ENCODE data around the gene TRMO.

The TRMO gene

GRCh38 chr9:97908705-97909104 is 13.6 kb downstream of the TRMO start:
- ChIA-PET CTCF (interaction anchor here (0.9 to 8.8 kb wide), 6 partner anchors 8 to 203 kb away, joined by 3 to 71 read pairs (median 3); partner anchors contain the start of gene TRMO), POLR2A (interaction anchor here (0.5 kb wide), 1 partner anchor 23 kb away, joined by 3 read pairs; no protein-coding TSS in a partner anchor)
- no peak for DNase-seq (ENCODE audit: low read depth, low spot score)
- no peak for TF ChIP-seq CTCF (IDR thresholded peaks at IDR 0.05; ENCODE audit: insufficient read depth, low read length, missing control alignments)
- no peak overlapping the region for H3K4me3 ChIP-seq (ENCODE audit: low read depth, low read length)

GRCh38 chr9:97907632-97908031 is 14.7 kb downstream of the TRMO start:
- H3K4me3 ChIP-seq (ENCODE audit: low read depth, low read length): no peak overlapping the region
- CTCF ChIA-PET: interaction anchor here (8.8 kb wide), 1 partner anchor 7 kb away, joined by 71 read pairs; no protein-coding TSS in a partner anchor
- TF ChIP-seq CTCF (IDR thresholded peaks at IDR 0.05; ENCODE audit: insufficient read depth, low read length, missing control alignments): no peak

GRCh38 chr9:97907046-97907445 is 15.3 kb downstream of the TRMO start:
- no peak overlapping the region for H3K4me3 ChIP-seq (ENCODE audit: low read depth, low read length)
- no peak for TF ChIP-seq CTCF (IDR thresholded peaks at IDR 0.05; ENCODE audit: insufficient read depth, low read length, missing control alignments)
- POLR2A ChIA-PET: no interaction called here
- DNase-seq (ENCODE audit: low read depth, low spot score): no peak
- CTCF ChIA-PET: interaction anchor here (0.9 to 1.8 kb wide), 2 partner anchors 17 to 198 kb away, joined by 3 to 10 read pairs; no protein-coding TSS in a partner anchor

More at GRCh38 chr9:97907632-97908031, 14.7 kb downstream of the TRMO start:
- no peak for DNase-seq (ENCODE audit: low read depth, low spot score)
- POLR2A ChIA-PET: no interaction called here

GRCh38 chr9:97906236-97906831 is 16.0 kb downstream of the TRMO start:
- no peak overlapping the region for H3K4me3 ChIP-seq (ENCODE audit: low read depth, low read length)
- DNase-seq (ENCODE audit: low read depth, low spot score): no peak
- CTCF ChIA-PET: interaction anchor here (0.8 to 1.8 kb wide), 4 partner anchors 16 to 198 kb away, joined by 3 to 10 read pairs (median 3); partner anchors contain the start of gene TRMO
- POLR2A ChIA-PET: no interaction called here
- no peak for TF ChIP-seq CTCF (IDR thresholded peaks at IDR 0.05; ENCODE audit: insufficient read depth, low read length, missing control alignments)

- DNase-seq (ENCODE audit: low read depth, low spot score): no peak
- no peak overlapping the region for H3K4me3 ChIP-seq (ENCODE audit: low read depth, low read length)
- POLR2A ChIA-PET: no interaction called here
- no peak for TF ChIP-seq CTCF (IDR thresholded peaks at IDR 0.05; ENCODE audit: insufficient read depth, low read length, missing control alignments)
- CTCF ChIA-PET: interaction anchor here (1.1 to 1.8 kb wide), 6 partner anchors 9 to 200 kb away, joined by 3 to 10 read pairs (median 3); no protein-coding TSS in a partner anchor
These were observed 17.1 kb downstream of the TRMO start for GRCh38 chr9:97905228-97905627.

GRCh38 chr9:97904725-97905124 is 17.6 kb downstream of the TRMO start:
- CTCF ChIA-PET: interaction anchor here (1.0 to 1.4 kb wide), 6 partner anchors 10 to 199 kb away, joined by 3 to 4 read pairs (median 4); no protein-coding TSS in a partner anchor
- TF ChIP-seq CTCF (IDR thresholded peaks at IDR 0.05; ENCODE audit: insufficient read depth, low read length, missing control alignments): no peak
- no peak for DNase-seq (ENCODE audit: low read depth, low spot score)
- H3K4me3 ChIP-seq (ENCODE audit: low read depth, low read length): no peak overlapping the region
- POLR2A ChIA-PET: no interaction called here
